WTC11 (cell line): ENCODE data around the gene ABTB2. TPM values are rescaled to one million over a fixed set of nuclear protein-coding genes. Genes with fewer than 3 reads are reported as not detected.

ENCODE experiments used
- ATAC-seq: fragments of 200-7000 bp; cut with Tn5 transposase; 2 replicates; pipeline ENCODE4 v1.10.0; 2021; ENCODE audit warnings: mild to moderate bottlenecking, moderate library complexity
- CTCF ChIA-PET: fragments of 300-600 bp; sonication (Branson Sonifier 250); formaldehyde crosslinking; loops from one replicate; lab custom pipeline; 2021; ENCODE audit warnings: antibody characterized with exemption; lab: Charles Lee
- POLR2A ChIA-PET: fragments of 350-600 bp; sonication (Branson Sonifier 250); formaldehyde crosslinking; loops from one replicate; lab custom pipeline; 2021; ENCODE audit warnings: antibody characterized with exemption; lab: Charles Lee
- DNase-seq: peaks from one replicate; pipeline ENCODE4 v3.0.0; 2021; ENCODE audit warnings: low spot score
- H3K27ac Mint-ChIP-seq: 2 replicates; pipeline ENCODE4 v1.8.0; 2021; ENCODE audit warnings: mixed read lengths
- H3K27me3 Mint-ChIP-seq: 2 replicates; pipeline ENCODE4 v1.8.0; 2021; ENCODE audit warnings: low read depth, mild to moderate bottlenecking, moderate library complexity, mixed read lengths
- H3K36me3 Mint-ChIP-seq: 2 replicates; pipeline ENCODE4 v1.8.0; 2021; ENCODE audit warnings: mixed read lengths
- H3K4me1 Mint-ChIP-seq: 2 replicates; pipeline ENCODE4 v1.8.0; 2022; ENCODE audit warnings: mixed read lengths
- H3K4me3 Mint-ChIP-seq: 2 replicates; pipeline ENCODE4 v1.8.0; 2021; ENCODE audit warnings: mild to moderate bottlenecking, moderate library complexity, mixed read lengths
- H3K9me3 Mint-ChIP-seq: 2 replicates; pipeline ENCODE4 v1.8.0; 2021; ENCODE audit warnings: mixed read lengths
- CBFB ChIP-seq: sonication (generic); formaldehyde crosslinking; IDR thresholded peaks from 2 replicates; pipeline ENCODE4 v1.8.1; 2022; ENCODE audit warnings: mild to moderate bottlenecking, low read depth, missing genetic modification reagents
- CREB1 ChIP-seq: sonication (generic); formaldehyde crosslinking; IDR thresholded peaks from 2 replicates; pipeline ENCODE4 v1.8.0; 2023; ENCODE audit warnings: mild to moderate bottlenecking, missing genetic modification reagents
- CREM ChIP-seq: sonication (generic); formaldehyde crosslinking; IDR thresholded peaks from 2 replicates; pipeline ENCODE4 v1.8.1; 2022; ENCODE audit warnings: mild to moderate bottlenecking, missing genetic modification reagents, moderate library complexity
- ESRRA ChIP-seq: sonication (generic); formaldehyde crosslinking; IDR thresholded peaks from 2 replicates; pipeline ENCODE4 v1.8.1; 2022; ENCODE audit warnings: mild to moderate bottlenecking, missing genetic modification reagents, borderline replicate concordance
- JAZF1 ChIP-seq: fragments of 250-450 bp; sonication (Bioruptor Pico); IDR thresholded peaks from 2 replicates; pipeline ENCODE4 v1.9.0; 2021; ENCODE audit warnings: moderate library complexity, mild to moderate bottlenecking, inconsistent platforms
- MAX ChIP-seq: sonication (generic); formaldehyde crosslinking; IDR thresholded peaks from 2 replicates; pipeline ENCODE4 v1.8.0; 2022; ENCODE audit warnings: mild to moderate bottlenecking, missing genetic modification reagents
- NR1H2 ChIP-seq: sonication (generic); formaldehyde crosslinking; IDR thresholded peaks from 2 replicates; pipeline ENCODE4 v1.9.0; 2021; ENCODE audit warnings: mild to moderate bottlenecking, moderate library complexity, missing genetic modification reagents
- SMAD3 ChIP-seq: sonication (generic); formaldehyde crosslinking; IDR thresholded peaks from 2 replicates; pipeline ENCODE4 v1.8.0; 2022; ENCODE audit warnings: missing genetic modification reagents, mild to moderate bottlenecking, borderline replicate concordance
- SP1 ChIP-seq: sonication (generic); formaldehyde crosslinking; conservative IDR thresholded peaks from 2 replicates; pipeline ENCODE4 v1.8.1; 2022; ENCODE audit warnings: missing genetic modification reagents
- STAT6 ChIP-seq: sonication (generic); formaldehyde crosslinking; conservative IDR thresholded peaks from 2 replicates; pipeline ENCODE4 v1.8.1; 2023; ENCODE audit warnings: mild to moderate bottlenecking, low read depth, missing genetic modification reagents, moderate library complexity
- TEAD1 ChIP-seq: sonication (generic); formaldehyde crosslinking; IDR thresholded peaks from 2 replicates; pipeline ENCODE4 v1.8.0; 2022; ENCODE audit warnings: mild to moderate bottlenecking, missing genetic modification reagents
- TP53 ChIP-seq: sonication (generic); formaldehyde crosslinking; IDR thresholded peaks from 2 replicates; pipeline ENCODE4 v1.8.1; 2023; ENCODE audit warnings: mild to moderate bottlenecking, missing genetic modification reagents
- USF1 ChIP-seq: sonication (generic); formaldehyde crosslinking; IDR thresholded peaks from 2 replicates; pipeline ENCODE4 v1.8.0; 2022; ENCODE audit warnings: mild to moderate bottlenecking, missing genetic modification reagents
- USF2 ChIP-seq: sonication (generic); formaldehyde crosslinking; IDR thresholded peaks from 2 replicates; pipeline ENCODE4 v1.8.1; 2023; ENCODE audit warnings: mild to moderate bottlenecking, missing genetic modification reagents, moderate library complexity
- ZBTB21 ChIP-seq: sonication (generic); formaldehyde crosslinking; IDR thresholded peaks from 2 replicates; pipeline ENCODE4 v1.8.1; 2023; ENCODE audit warnings: mild to moderate bottlenecking, missing genetic modification reagents, borderline replicate concordance
- ZMAT4 ChIP-seq: fragments of 250-450 bp; sonication (Bioruptor Pico); IDR thresholded peaks from 2 replicates; pipeline ENCODE4 v1.9.0; 2021; ENCODE audit warnings: mild to moderate bottlenecking
- ZNF232 ChIP-seq: sonication (generic); formaldehyde crosslinking; IDR thresholded peaks from 2 replicates; pipeline ENCODE4 v1.8.0; 2022; ENCODE audit warnings: mild to moderate bottlenecking, missing genetic modification reagents
- ZNF263 ChIP-seq: sonication (generic); formaldehyde crosslinking; IDR thresholded peaks from 2 replicates; pipeline ENCODE4 v1.8.1; 2022; ENCODE audit warnings: low read depth, mild to moderate bottlenecking, moderate library complexity, missing genetic modification reagents
- ZNF396 ChIP-seq: fragments of 250-450 bp; sonication (Bioruptor Pico); IDR thresholded peaks from 2 replicates; pipeline ENCODE4 v1.8.0; 2021; ENCODE audit warnings: mild to moderate bottlenecking, moderate library complexity, borderline replicate concordance
- ZNF416 ChIP-seq: fragments of 250-450 bp; sonication (Bioruptor Pico); IDR thresholded peaks from 2 replicates; pipeline ENCODE4 v1.9.0; 2021; ENCODE audit warnings: mild to moderate bottlenecking, inconsistent platforms
- total RNA-seq: library from RNA; stranded (reverse); gene quantifications from 3 replicates; pipeline ENCODE4 v1.2.3, GENCODE V29; 2021
- TF ChIP-seq, protein P1 (sequence below): fragments of 250-450 bp; sonication (Bioruptor Pico); IDR thresholded peaks from 2 replicates; pipeline ENCODE4 v1.9.0; 2021; ENCODE audit warnings: moderate library complexity, mild to moderate bottlenecking, inconsistent platforms, borderline replicate concordance
- TF ChIP-seq, protein P2 (sequence below): fragments of 250-450 bp; sonication (Bioruptor Pico); IDR thresholded peaks from 2 replicates; pipeline ENCODE4 v2.1.2; 2022; ENCODE audit warnings: mild to moderate bottlenecking, moderate library complexity
- TF ChIP-seq, protein P3 (sequence below): sonication (generic); formaldehyde crosslinking; IDR thresholded peaks from 2 replicates; pipeline ENCODE4 v1.8.0; 2022; ENCODE audit warnings: missing genetic modification reagents

Gene ABTB2
- total RNA-seq, 1 experiment from 2014 or later = 12.8 TPM

GRCh38 chr11:34300926-34301295 lies 56.9 kb downstream of the ABTB2 start:
- ATAC-seq (no peak), DNase-seq (no peak)
- Mint-ChIP-seq H3K27me3 (no peaks in the 10 kb centered on the region), H3K4me3 (no peak overlapping the region), H3K9me3 (no peaks in the 10 kb centered on the region), H3K27ac (no peak overlapping the region)
- POLR2A ChIA-PET = interaction anchor here (0.8 kb wide), 1 partner anchor 27 kb away, joined by 3 read pairs; no protein-coding TSS in a partner anchor
- TF ChIP-seq CREB1 (CRISPR knock-in tag) (no peak), TP53 (CRISPR knock-in tag) (no peak), ESRRA (CRISPR knock-in tag) (no peak), JAZF1 (CRISPR knock-in tag) (no peak), MAX (CRISPR knock-in tag) (no peak), USF1 (CRISPR knock-in tag) (no peak), STAT6 (CRISPR knock-in tag) (no peak), CREM (no peak), ZNF263 (CRISPR knock-in tag) (no peak), TEAD1 (CRISPR knock-in tag) (no peak), ZNF416 (no peak), USF2 (CRISPR knock-in tag) (no peak), SP1 (CRISPR knock-in tag) (no peak)
- TF ChIP-seq, protein P1, sequence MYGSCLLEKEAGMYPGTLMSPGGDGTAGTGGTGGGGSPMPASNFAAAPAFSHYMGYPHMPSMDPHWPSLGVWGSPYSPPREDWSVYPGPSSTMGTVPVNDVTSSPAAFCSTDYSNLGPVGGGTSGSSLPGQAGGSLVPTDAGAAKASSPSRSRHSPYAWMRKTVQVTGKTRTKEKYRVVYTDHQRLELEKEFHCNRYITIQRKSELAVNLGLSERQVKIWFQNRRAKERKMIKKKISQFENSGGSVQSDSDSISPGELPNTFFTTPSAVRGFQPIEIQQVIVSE (CRISPR knock-in tag) = no peak
- TF ChIP-seq, all 79 proteins: peak for 0
- CTCF ChIA-PET = interaction anchor here (0.6 to 3.8 kb wide), 3 partner anchors 48 to 194 kb away, joined by 3 to 30 read pairs (median 3); no protein-coding TSS in a partner anchor
- Mint-ChIP-seq H3K36me3 (no peaks in the 10 kb centered on the region), H3K4me1 (peaks cover 39% of the 10 kb centered on the region)

- H3K4me3 Mint-ChIP-seq = no peak overlapping the region
- no peaks in the 10 kb centered on the region for H3K27me3 Mint-ChIP-seq
- ATAC-seq (no peak), DNase-seq (no peak)
- peaks cover 39% of the 10 kb centered on the region for H3K4me1 Mint-ChIP-seq
- H3K36me3 Mint-ChIP-seq = no peaks in the 10 kb centered on the region
- ChIA-PET POLR2A (interaction anchor here (0.8 kb wide), 1 partner anchor 28 kb away, joined by 3 read pairs; no protein-coding TSS in a partner anchor), CTCF (interaction anchor here (0.6 to 3.8 kb wide), 3 partner anchors 13 to 194 kb away, joined by 3 to 30 read pairs (median 3); no protein-coding TSS in a partner anchor)
- H3K9me3 Mint-ChIP-seq = no peaks in the 10 kb centered on the region
- H3K27ac Mint-ChIP-seq = no peak overlapping the region
- TF ChIP-seq, protein P2, sequence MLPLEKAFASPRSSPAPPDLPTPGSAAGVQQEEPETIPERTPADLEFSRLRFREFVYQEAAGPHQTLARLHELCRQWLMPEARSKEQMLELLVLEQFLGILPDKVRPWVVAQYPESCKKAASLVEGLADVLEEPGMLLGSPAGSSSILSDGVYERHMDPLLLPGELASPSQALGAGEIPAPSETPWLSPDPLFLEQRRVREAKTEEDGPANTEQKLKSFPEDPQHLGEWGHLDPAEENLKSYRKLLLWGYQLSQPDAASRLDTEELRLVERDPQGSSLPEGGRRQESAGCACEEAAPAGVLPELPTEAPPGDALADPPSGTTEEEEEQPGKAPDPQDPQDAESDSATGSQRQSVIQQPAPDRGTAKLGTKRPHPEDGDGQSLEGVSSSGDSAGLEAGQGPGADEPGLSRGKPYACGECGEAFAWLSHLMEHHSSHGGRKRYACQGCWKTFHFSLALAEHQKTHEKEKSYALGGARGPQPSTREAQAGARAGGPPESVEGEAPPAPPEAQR = no peak
- TF ChIP-seq ZMAT4 (no peak), ZNF232 (CRISPR knock-in tag) (no peak), ZNF396 (CRISPR knock-in tag) (no peak), SMAD3 (CRISPR knock-in tag) (no peak), TP53 (CRISPR knock-in tag) (no peak), ZBTB21 (no peak), NR1H2 (CRISPR knock-in tag) (no peak), CBFB (CRISPR knock-in tag) (no peak)
- TF ChIP-seq, protein P3, sequence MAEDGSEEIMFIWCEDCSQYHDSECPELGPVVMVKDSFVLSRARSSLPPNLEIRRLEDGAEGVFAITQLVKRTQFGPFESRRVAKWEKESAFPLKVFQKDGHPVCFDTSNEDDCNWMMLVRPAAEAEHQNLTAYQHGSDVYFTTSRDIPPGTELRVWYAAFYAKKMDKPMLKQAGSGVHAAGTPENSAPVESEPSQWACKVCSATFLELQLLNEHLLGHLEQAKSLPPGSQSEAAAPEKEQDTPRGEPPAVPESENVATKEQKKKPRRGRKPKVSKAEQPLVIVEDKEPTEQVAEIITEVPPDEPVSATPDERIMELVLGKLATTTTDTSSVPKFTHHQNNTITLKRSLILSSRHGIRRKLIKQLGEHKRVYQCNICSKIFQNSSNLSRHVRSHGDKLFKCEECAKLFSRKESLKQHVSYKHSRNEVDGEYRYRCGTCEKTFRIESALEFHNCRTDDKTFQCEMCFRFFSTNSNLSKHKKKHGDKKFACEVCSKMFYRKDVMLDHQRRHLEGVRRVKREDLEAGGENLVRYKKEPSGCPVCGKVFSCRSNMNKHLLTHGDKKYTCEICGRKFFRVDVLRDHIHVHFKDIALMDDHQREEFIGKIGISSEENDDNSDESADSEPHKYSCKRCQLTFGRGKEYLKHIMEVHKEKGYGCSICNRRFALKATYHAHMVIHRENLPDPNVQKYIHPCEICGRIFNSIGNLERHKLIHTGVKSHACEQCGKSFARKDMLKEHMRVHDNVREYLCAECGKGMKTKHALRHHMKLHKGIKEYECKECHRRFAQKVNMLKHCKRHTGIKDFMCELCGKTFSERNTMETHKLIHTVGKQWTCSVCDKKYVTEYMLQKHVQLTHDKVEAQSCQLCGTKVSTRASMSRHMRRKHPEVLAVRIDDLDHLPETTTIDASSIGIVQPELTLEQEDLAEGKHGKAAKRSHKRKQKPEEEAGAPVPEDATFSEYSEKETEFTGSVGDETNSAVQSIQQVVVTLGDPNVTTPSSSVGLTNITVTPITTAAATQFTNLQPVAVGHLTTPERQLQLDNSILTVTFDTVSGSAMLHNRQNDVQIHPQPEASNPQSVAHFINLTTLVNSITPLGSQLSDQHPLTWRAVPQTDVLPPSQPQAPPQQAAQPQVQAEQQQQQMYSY (CRISPR knock-in tag) = no peak
Observed at GRCh38 chr11:34300026-34300925, 57.5 kb downstream of the ABTB2 start.
